ENCODE results near the gene GNAQ.
"Not testable (repeated sequence)": the region's sequence is repeated elsewhere in the genome, so short reads cannot be mapped to it uniquely, and the experiment has no call there.

Gene GNAQ

DNA sequence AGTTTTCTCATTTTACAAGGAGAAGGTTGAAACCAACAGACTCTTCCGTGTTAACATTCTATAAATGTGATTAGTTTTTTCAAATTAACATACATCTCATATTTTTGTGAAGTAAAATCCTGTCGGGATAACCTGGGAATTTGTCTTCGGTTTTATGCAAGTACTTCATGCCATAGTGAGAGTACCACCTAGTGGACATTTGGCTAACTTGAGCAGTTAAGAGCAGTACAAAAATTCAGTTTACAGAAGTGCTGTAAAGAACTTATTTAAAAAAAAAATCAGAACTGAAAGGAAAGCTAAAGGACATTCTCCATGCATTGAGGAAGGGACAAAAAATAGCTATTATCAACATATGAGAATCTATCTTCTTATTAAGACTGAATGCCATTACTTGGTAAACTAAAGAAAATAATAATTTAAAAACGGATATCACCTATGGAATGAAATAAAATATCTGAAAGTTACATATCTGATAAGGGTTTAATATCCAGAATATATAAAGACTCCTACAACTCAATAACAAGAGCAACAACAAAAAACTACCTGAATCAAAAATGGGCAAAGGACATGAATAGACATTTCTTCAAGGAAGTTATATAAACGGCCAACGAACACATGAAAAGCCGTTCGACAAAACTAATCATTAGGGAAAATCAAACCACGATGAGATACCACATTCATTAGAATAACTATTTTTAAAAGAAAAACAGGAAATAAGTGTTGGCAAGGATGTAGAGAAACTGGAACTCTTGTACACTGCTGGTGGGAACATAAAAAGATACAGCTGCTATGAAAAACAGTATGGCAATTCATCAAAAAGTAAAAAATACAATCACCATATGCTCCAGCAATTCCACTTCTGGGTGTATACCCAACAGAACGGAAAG, 266.5 kb downstream of the GNAQ start:
- no peak for DNase-seq

DNA sequence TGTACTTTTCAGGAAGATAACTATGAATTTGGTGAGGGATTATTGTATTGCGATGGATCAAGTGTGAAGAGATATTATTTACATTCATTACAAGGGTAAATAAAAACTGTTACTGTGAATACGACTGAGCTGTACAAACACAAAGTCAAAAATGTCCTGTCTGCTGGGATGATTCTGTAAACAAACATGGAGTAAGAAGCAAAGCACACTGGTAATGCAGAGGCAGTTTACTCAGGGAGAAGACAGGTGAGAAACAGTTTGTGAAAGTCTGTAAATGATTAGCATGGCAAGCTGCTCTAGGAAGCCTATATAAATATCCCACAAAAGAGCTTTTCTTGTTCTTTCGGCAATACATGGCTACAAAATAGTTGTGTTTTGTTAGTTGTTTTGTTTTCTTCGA, 268.0 kb downstream of the GNAQ start:
- DNase-seq = no peak

DNA sequence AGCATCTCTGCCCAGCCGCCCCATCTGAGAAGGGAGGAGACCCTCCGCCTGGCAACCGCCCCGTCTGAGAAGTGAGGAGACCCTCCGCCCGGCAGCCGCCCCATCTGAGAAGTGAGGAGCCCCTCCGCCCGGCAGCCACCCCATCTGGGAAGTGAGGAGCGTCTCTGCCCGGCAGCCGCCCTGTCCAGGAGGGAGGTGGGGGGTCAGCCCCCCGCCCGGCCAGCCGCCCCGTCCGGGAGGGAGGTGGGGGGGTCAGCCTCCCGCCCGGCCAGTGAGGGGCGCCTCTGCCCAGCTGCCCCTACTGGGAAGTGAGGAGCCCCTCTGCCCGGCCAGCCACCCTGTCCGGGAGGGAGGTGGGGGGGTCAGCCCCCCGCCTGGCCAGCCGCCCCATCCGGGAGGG, 270.7 kb downstream of the GNAQ start:
- not testable (repeated sequence) for DNase-seq

DNA sequence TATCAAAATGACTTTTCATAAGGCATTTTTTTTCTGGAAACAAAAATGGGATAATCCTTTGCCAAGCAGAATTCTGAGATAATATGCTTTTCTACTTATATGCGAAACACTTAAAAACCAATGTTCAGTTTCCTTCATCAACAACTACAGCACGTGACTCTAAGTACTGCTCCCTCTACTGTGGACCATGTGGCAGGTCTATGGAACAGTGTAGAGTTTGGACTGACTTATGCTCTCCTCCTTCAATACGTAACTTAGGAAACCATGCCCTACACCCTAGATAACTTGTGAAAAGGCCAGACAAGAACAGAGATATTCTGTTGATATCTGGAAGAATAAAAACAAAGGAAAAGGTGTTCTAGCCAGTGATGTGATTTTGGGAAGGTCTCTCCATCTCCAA, 272.2 kb downstream of the GNAQ start:
- DNase-seq = no peak

DNA sequence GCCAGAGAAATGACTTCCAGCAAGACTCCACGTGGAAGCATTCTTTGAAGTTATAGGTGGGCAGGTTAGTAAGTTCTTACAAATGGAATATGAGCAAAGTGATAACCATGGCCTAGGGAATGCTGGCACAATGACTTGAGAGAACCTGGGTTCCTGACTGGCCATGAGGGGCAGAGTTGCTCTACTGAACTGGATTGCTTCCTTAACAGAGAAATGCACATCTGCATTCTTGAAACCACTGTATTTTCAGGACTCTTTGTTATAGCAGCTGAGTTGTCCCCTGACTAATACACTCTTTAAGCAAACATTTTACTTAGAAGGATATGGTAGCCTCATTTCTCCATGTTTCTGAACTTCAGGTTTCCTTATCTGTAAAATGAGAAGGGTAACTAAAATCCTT, 275.2 kb downstream of the GNAQ start:
- no peak for DNase-seq

DNA sequence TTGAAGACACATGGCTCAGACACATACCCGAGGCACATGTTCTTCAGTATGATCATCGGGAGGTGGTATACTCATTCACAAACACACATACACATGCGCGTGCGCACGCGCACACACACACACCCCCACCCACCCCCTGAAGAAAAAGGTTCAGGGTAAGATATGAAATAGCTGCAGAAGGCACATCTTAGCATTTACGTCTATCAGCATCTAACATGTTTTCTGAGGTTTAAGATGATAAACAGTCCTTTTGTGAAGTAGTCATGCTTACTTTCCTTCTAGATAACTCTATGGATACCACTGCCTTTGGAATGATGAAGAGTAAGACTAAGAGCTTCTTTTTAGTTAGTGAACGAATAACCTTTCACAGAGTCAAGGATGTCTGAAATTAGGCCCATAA, 278.4 kb downstream of the GNAQ start:
- DNase-seq = no peak

DNA sequence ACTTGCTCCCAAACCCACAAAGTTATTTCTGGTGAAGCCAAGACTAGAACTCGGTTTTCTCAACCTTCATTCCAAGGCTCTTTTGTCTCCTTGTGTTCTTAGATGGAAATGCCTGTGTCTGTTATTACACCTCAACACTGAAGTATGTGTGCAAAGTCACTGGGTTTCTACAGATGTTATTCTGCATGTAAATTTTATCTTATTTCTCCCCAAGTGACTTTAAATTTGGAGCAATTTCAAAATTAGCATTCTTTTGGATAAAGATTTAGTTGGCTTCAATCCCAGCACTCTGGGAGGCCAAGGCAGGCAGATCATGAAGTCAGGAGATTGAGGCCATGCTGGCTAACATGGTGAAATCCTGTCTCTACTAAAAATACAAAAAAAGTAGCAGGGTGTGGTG, 279.1 kb downstream of the GNAQ start:
- DNase-seq = no peak

DNA sequence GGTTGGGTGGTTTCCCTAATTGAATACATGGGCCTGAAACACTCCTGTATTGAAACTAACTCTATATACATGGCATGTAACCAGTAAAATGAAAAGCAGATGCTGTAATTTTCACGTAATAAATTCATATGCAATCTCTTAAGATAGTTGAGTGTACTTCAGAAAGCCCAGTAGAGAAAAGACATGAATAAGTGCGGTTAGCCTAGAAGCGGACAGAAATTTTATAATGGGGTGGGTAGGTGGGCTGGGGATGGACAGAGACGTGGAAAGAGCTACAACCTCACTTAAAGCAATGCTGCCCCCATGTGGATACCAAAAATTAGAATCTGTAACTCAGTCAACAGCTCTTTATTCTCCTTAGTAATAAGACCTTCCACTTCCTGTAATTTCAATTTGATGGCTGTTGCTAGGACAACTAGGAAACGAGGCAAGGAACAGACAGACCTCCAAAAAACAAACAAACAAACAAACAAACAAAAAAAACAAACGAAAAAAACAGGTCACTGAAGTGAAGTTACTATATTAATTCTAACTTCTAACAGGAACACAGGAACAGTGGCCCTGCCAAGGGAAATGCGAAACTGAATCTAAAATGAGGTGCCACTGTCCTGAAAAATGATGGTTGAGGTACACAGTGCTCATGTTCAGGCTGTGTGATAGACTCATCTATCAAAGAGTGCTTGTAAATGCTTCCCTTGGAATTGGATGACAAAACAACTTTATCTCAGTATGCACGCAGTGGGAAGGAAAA, 280.1 kb downstream of the GNAQ start:
- DNase-seq = peak; percentile 37

DNA sequence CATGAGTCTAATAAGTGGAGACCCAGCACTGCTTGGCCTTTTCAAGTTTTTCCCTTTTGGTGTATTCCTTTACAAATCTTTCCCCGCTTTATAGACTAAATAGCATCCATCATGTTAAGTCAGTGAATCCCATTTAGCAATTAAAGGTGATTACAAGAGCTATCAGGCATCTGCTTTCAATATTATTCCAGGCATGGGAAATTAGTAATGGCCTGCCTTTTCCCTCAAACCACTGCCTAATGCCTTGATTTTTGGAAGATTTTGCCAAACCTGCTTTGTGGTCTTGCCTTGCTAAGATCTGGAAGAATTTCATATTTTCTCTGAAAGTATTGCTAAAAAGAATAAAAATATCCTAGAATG, 280.6 kb downstream of the GNAQ start:
- DNase-seq = no peak

DNA sequence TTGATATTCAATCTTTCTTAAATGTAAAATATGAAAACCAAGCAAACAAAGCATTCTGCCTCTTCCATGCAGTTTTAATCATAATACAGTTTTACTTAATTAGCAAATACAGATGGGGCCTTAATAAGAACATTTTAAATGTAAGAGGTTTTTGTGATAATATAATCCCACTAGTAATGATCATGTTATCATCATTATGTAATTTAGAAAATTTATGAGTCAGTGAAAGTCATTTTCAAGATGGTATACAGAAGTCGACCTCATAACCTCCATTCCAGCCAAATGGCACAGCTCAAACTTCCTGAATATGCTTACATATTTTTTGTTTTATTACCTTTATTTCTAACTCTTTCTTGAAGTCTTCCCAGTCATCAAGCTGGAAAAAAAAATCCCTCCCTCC, 281.3 kb downstream of the GNAQ start:
- no peak for DNase-seq

DNA sequence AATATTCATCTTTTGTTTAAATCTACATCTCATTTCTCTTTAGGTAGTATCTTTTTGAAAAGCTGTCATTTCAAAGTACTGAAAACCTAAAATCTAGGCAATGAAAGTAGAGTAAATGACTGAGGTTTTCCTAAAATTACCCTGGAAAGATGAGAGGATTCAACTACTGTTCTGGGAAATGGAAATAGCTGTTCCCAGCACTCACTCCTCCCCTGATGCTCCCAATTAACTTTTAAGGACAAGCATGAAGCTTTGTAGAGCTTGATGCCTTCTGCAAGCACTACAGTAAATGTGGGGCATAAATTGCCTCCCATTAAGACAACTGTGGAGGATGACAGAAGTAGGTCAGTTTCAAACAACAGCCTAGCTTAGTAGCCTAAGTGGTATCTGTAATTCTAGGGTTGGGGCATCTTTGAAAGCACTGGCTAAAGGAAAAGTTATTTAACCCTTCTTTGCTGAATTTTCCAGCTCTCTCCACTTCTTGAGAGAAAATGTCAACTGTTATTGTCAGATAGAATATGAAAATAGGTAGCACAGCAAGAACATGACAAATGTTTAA, 283.3 kb downstream of the GNAQ start:
- DNase-seq = no peak

DNA sequence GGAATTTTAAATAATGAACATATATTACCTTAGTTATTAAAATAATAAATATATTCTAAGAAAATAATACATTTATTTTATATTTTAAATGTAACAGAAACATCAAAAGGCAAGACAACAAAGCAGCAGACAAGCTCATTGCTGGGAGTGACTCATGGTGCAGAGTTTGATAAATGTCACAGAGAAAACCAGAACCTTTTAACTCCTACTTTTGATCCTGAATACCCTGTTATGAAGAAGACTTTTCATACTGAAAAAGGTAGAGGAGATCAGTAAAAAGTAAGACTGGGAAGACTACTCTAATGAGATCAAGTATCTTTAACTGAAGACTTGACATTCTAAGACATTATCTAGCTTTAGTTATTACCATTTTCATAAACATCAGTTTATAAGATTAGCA, 284.4 kb downstream of the GNAQ start:
- DNase-seq = no peak

DNA sequence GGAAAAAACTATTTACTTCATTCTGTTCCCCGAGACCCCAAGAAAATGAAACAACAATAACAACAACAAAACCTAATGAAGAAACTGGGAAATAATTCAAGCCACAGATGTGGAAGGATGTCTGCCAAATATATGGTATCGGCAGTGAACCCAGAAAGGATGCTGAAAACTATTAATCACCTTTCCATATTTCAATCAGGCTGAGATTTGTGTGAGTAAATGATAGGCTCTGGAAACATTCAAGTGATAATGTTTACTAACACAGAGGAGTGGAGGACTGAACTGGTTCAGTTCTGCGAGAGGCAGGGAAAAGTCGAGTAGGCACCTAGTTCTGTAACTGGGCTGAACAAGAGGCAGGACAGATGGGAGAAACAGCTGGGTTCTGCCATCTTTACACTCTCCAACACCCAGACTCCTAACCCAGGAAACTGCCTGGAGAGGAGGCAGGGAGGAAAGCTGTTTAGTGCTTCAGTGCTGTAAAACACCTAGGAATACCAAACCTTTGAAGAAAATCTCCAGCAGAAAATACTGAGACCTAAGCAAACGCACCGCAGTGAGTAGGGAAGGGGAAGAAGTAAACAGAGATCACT, 286.7 kb downstream of the GNAQ start:
- DNase-seq = no peak

DNA sequence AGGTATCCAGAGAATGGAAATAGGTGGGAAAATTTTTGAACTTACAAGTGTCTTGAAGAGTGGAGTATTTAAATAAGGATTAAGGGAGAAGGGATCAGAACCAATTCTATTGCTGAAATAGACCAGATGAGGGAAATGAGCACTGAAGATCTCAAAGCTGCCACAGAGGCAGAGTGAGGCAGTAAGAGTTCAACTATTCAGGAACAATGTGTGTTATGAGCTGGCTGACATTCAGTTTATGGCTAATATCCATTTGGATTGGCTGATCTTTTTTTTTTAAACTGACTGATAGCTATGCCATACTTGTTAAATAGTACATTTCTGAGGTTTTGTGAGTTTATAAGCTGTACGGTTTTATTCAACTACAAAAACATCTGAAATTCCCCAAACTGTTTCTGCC, 288.2 kb downstream of the GNAQ start:
- DNase-seq = no peak

DNA sequence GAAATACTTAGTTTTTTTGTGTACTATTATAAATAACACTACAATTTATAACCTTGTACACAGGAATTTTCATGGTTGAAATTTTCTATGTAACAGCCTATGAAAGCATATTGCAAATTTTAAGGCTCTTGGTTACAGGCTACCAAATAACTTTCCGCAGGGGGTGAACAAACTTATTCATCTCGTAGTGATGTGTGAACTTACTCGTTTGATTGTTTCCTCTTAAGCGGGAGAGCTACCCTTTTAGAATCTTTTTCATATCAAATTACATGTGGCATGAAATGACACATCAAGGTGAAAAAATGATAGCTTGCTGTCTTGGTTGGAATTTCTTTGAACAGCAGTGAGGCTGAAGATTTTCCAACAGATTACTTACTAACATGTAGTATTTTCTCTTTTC, 292.7 kb downstream of the GNAQ start:
- no peak for DNase-seq

DNA sequence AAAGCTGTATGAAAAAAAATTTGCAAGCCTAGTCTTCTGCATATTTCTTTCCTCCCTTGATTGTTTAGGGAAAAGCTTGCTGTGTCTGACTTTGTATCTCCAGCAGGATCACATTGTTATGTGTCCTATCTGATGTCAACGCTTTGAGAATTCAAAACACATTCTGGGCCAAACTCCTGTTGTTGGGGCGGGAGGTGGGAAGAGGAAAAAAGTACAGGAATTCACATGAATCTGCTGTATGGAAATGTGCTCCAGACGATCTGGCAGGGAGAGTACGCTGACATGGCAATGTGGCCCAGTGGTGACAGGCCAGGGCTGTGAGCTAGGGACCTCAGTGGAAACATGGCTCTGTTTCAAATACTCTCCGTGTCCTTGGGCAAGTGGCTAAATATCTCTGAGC, 296.1 kb downstream of the GNAQ start:
- DNase-seq = no peak

DNA sequence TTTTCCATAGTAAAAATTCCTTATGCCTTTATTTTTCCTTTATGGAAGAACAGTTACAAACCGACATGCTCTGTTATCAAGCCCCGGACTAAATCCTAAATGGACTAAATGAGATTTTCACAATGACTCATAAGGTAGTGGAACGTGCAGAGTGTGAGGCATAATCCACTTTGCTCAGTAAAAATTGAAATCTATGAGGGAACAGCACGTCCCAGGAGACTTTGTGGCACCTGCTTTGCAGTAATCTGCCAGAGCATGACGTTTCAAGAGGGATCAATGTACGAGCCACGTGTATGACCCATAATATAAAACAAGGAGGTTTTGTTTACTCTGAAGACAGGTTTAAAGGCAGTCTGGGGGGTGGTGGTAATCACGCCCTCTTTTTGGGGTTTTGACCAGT, 299.7 kb downstream of the GNAQ start:
- DNase-seq = peak; percentile 48

DNA sequence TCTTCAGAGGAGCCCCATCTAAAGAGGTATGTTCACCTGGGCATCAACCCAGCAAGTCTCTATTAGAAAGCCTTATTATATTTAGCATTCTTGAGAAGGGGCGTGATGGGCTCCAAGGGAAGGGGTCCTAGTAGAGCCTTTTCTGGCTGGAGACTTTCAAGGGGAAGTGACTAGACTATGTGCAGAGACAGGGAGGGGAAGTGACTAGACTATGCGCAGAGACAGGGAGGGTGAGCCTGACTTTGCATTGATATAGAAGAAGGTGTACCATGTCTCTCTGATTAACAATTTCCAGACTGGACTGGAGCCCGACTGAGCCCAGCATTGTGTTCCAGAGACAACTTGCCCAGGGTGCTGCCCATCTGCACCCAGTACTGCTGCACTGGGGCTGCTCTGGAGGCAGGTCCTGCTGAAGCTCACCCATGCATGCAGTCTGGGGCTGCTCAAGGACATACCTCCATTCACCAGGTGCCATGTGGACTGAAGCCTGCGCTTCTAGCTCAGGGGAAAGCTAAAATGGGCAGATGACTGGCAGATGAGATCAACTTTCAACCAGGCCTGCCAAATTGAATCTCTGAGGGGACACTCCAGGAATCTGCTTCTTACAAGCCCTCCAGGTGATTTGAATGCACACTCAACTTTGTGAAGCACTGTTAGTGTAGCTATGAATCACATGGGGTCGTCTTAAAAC, 300.5 kb downstream of the GNAQ start:
- DNase-seq = no peak

DNA sequence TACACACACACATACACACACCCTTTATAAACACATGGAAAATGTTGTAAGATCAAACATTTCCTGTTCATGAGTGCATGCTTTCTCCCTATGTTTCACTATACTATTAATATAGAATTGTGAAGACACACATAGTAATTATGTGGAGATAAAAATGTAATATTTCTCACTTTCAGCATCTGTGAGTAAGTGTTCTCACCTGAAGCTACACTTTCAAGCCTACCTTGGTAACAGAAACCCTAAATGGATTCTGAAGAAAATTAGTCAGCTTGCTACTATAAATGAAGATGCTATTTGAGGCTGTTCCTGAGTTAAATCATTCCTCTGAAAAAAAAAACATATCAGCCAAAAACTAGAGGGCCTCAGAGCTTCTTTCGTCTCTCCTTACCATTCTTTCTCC, 302.4 kb downstream of the GNAQ start:
- DNase-seq = no peak

DNA sequence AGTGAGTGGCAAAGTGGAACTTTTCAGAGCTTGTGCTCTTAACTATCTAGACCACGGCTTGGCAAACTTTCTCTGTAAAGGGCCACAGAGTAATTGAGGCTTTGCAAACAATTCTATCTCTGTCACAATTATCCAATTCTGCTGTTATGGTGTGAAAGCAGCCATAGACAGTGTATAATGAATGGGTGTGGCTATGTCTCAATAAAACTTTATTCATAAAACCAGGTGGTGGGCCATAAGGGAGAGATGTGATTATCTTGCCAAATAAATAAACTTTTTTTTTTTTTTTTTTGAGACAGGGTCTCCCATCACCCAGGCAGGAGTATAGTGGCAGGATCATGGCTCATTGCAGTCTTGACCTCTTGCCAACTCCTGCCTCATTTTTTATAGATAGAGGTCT, 304.8 kb downstream of the GNAQ start:
- no peak for DNase-seq

DNA sequence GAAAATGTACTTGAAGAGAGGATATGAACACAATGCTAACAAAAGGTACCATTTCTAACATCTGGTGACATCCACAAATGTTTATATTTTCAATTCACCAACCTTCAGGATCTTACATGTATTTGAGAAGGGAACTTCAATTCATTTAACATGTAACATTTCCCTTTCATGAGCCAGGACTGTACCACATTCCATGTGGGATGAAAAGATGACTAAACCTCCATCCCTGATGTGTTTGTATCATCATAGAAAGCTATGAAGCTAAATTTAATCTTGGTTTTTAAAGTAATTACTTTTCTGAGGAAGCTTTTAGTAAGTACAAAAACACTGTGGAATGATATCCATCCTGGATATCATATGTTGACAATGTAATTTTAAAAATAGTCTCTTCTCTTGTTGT, 305.3 kb downstream of the GNAQ start:
- DNase-seq = no peak

DNA sequence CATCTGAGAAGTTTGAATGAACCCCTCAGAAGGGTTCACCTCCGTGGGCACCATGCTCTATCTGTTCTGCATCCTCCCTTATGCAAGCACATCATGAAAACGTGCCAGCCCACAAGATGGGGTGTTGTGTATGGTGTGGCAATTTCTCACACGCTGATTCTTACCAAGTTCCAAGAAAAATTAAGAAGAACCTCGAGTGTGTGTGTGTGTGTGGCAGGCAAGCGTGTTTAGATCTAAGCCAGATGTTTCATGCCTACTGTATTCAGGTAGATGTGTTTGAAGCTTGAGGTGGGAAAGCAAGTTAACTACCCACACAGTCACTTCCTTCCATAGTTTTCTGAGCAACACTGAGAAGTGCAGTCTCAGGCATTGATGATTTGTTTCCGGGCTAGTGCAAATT, 305.8 kb downstream of the GNAQ start:
- no peak for DNase-seq

DNA sequence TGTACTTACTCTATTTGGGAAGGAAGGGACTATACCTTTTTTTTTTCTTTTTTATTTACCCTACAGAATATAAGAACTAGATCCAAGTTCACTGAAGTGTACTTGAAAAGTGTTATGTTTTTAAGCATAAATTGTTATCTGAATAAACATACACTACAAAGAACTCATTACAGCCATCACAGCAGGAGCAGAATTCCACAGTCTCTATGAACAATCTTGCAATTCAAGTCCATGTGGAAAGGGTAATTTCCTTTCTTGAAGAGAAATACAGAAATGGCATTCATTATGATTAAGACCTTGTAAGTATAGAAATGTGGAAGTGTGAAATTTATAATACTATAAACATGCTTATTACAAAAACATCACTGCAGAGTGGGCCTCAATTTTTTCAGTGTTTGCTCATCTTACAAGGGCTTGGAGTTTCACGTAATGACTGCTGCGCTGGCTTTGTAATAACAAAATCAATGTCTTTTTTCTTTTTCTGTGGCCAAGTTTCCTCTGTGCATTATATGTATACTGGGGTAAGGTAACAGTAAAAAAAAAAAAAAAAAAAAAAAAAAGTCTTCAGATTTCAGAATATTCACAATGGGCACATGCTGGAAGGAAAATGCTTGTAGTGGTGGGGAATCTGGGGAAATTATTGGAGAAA, 306.4 kb downstream of the GNAQ start:
- DNase-seq = no peak

Data from NCI-H1092 (cell line).